OCI-M2 (cell line): Measurements from ENCODE around the gene DDX5.

Source experiments
- DNase-seq: peaks from one replicate; lab custom pipeline; 2025; ENCODE audit not compliant: unreplicated experiment; lab: John Stamatoyannopoulos, UW

The DDX5 gene

GRCh38 chr17:64506201-64506575 is at the start of gene DDX5:
TSS of gene DDX5 (minus strand) at chr17:64506289. CDS start at chr17:64506119, 170 bp downstream.
- peak; percentile 92 for DNase-seq

GRCh38 chr17:64555281-64555680 is 49.2 kb upstream of the DDX5 start:
- DNase-seq, result no peak

GRCh38 chr17:64554028-64554637 is 48.0 kb upstream of the DDX5 start:
- DNase-seq, result no peak

- DNase-seq, result no peak
Measured at GRCh38 chr17:64551461-64551860, 45.4 kb upstream of the DDX5 start.

- no peak for DNase-seq
Measured at GRCh38 chr17:64547319-64547718, 41.2 kb upstream of the DDX5 start.

GRCh38 chr17:64546716-64547115 is 40.6 kb upstream of the DDX5 start:
- DNase-seq, result no peak

- no peak for DNase-seq
Measured at GRCh38 chr17:64544742-64545141, 38.7 kb upstream of the DDX5 start.

GRCh38 chr17:64540118-64540776 is 34.2 kb upstream of the DDX5 start:
- DNase-seq, result no peak

- DNase-seq, result no peak
Measured at GRCh38 chr17:64538508-64539130, 32.5 kb upstream of the DDX5 start.

GRCh38 chr17:64537488-64537887 is 31.4 kb upstream of the DDX5 start:
- DNase-seq, result no peak

- DNase-seq, result no peak
Measured at GRCh38 chr17:64536913-64537312, 30.8 kb upstream of the DDX5 start.

GRCh38 chr17:64535357-64535756 is 29.3 kb upstream of the DDX5 start:
- no peak for DNase-seq

- no peak for DNase-seq
Measured at GRCh38 chr17:64534187-64534586, 28.1 kb upstream of the DDX5 start.

GRCh38 chr17:64533784-64534183 is 27.7 kb upstream of the DDX5 start:
- DNase-seq, result no peak

GRCh38 chr17:64532409-64532808 is 26.3 kb upstream of the DDX5 start:
- DNase-seq, result no peak

- DNase-seq, result no peak
Measured at GRCh38 chr17:64531955-64532371, 25.9 kb upstream of the DDX5 start.

- DNase-seq, result no peak
Measured at GRCh38 chr17:64529221-64529620, 23.1 kb upstream of the DDX5 start.

- no peak for DNase-seq
Measured at GRCh38 chr17:64527914-64528313, 21.8 kb upstream of the DDX5 start.

GRCh38 chr17:64520359-64520758 is 14.3 kb upstream of the DDX5 start:
- DNase-seq, result no peak

GRCh38 chr17:64519601-64520000 is 13.5 kb upstream of the DDX5 start:
- no peak for DNase-seq

- no peak for DNase-seq
Measured at GRCh38 chr17:64515829-64516228, 9.7 kb upstream of the DDX5 start.

GRCh38 chr17:64515419-64515818 is 9.3 kb upstream of the DDX5 start:
- no peak for DNase-seq

- DNase-seq, result no peak
Measured at GRCh38 chr17:64509179-64509578, 3.1 kb upstream of the DDX5 start.
